H1 (cell line): ENCODE measurements around the gene RASGRP1. TPM values are rescaled to one million over a fixed set of nuclear protein-coding genes. Genes with fewer than 3 reads are reported as not detected.

ENCODE experiments used
- CTCF ChIA-PET: fragments of 300-600 bp; sonication (Branson Sonifier 250); formaldehyde crosslinking; loops from one replicate; lab custom pipeline; 2021; ENCODE audit not compliant: partially characterized antibody; lab: Charles Lee
- POLR2A ChIA-PET: fragments of 300-600 bp; sonication (Branson Sonifier 250); formaldehyde crosslinking; loops from one replicate; lab custom pipeline; 2021; ENCODE audit warnings: inconsistent platforms; ENCODE audit not compliant: partially characterized antibody; lab: Charles Lee
- DNase-seq, 2 experiments: peaks; one replicate each; pipeline versions ENCODE4 v3.0.0 to v3.0.0-alpha.2; 2010 to 2022; ENCODE audit warnings: low spot score in 2 of 2, low read depth in 1 of 2, mixed read lengths in 1 of 2
- FAIRE-seq: peaks from 2 replicates; lab custom pipeline; 2011; peaks lifted over from hg19 to GRCh38; lab: Jason Lieb, UNC
- H2AFZ ChIP-seq: 2 replicates; pipeline ENCODE4 v1.8.1; 2012; ENCODE audit warnings: low read length, inconsistent platforms
- H2AK5ac ChIP-seq: 2 replicates; pipeline ENCODE4 v1.6.1; 2013; ENCODE audit warnings: low read depth, low read length
- H2BK120ac ChIP-seq: replicated peaks from 2 replicates; pipeline ENCODE3; 2013; ENCODE audit warnings: low read depth, low read length, inconsistent platforms
- H2BK12ac ChIP-seq: 2 replicates; pipeline ENCODE4 v1.6.1; 2013; ENCODE audit warnings: low read depth, low read length
- H2BK15ac ChIP-seq: 2 replicates; pipeline ENCODE4 v1.6.1; 2013; ENCODE audit warnings: low read length
- H2BK20ac ChIP-seq: 2 replicates; pipeline ENCODE4 v1.6.1; 2013; ENCODE audit warnings: low read length
- H2BK5ac ChIP-seq: 2 replicates; pipeline ENCODE4 v1.6.1; 2013; ENCODE audit warnings: low read depth, low read length
- H3K14ac ChIP-seq: 2 replicates; pipeline ENCODE4 v1.6.1; 2013; ENCODE audit warnings: inconsistent platforms; ENCODE audit not compliant: insufficient read length
- H3K18ac ChIP-seq: 2 replicates; pipeline ENCODE4 v1.6.1; 2013; ENCODE audit warnings: low read length; ENCODE audit errors: extremely low read depth
- H3K23ac ChIP-seq: 2 replicates; pipeline ENCODE4 v1.6.1; 2013; ENCODE audit warnings: inconsistent platforms; ENCODE audit not compliant: insufficient read length
- H3K23me2 ChIP-seq: 2 replicates; pipeline ENCODE4 v1.6.1; 2013; ENCODE audit warnings: low read depth, low read length
- H3K27ac ChIP-seq: 2 replicates; pipeline ENCODE4 v1.6.1; 2011; ENCODE audit warnings: low read depth, low read length, inconsistent platforms
- H3K27me3 ChIP-seq, 4 experiments: replicated peaks in 1 of 4; 1 replicate in 1 of 4; 2 replicates in 3 of 4; pipeline versions ENCODE4 v1.6.1 to v1.8.1; 2011 to 2013; ENCODE audit warnings: low read length in 3 of 4, mild to moderate bottlenecking in 3 of 4, inconsistent platforms in 2 of 4, mixed read lengths in 2 of 4, moderate library complexity in 1 of 4; ENCODE audit not compliant: control insufficient read depth in 3 of 4, insufficient read depth in 3 of 4; ENCODE audit errors: extremely low read depth in 1 of 4
- H3K36me3 ChIP-seq, 4 experiments: 2 replicates each; pipeline versions ENCODE4 v1.6.1 to v1.8.1; 2011 to 2013; ENCODE audit warnings: mild to moderate bottlenecking in 4 of 4, low read length in 3 of 4, moderate library complexity in 2 of 4, control low read depth in 1 of 4, inconsistent platforms in 1 of 4; ENCODE audit not compliant: insufficient read depth in 4 of 4, control insufficient read depth in 2 of 4
- H3K4ac ChIP-seq: replicated peaks from 2 replicates; pipeline ENCODE3; 2013; ENCODE audit warnings: low read length, low read depth, mixed read lengths, inconsistent platforms; ENCODE audit not compliant: insufficient read length
- H3K4me1 ChIP-seq, 4 experiments: replicated peaks in 1 of 4; 1 replicate in 1 of 4; 2 replicates in 3 of 4; pipeline versions ENCODE4 v1.6.1 to v1.8.1; 2011 to 2013; ENCODE audit warnings: low read length in 3 of 4, inconsistent platforms in 2 of 4, mixed read lengths in 1 of 4; ENCODE audit not compliant: insufficient read depth in 4 of 4, control insufficient read depth in 3 of 4
- H3K4me2 ChIP-seq, 2 experiments: 2 replicates each; pipeline versions ENCODE4 v1.6.1 to v1.8.1; 2011 to 2013; ENCODE audit warnings: low read depth in 2 of 2, low read length in 2 of 2, control low read depth in 1 of 2, inconsistent platforms in 1 of 2, mild to moderate bottlenecking in 1 of 2; ENCODE audit not compliant: insufficient read depth in 1 of 2
- H3K4me3 ChIP-seq, 4 experiments: fragments of 200-600, 300-600 bp in 1 of 4; sonication (generic), shearing (Covaris generic), sonication (Bioruptor Twin) in 1 of 4; 2 replicates each; pipeline versions ENCODE4 v1.5.1 to v1.8.1; 2011 to 2016; ENCODE audit warnings: low read length in 4 of 4, low read depth in 3 of 4, control low read depth in 2 of 4, inconsistent platforms in 2 of 4, mild to moderate bottlenecking in 2 of 4, mixed read lengths in 1 of 4, moderate library complexity in 1 of 4; ENCODE audit not compliant: insufficient read depth in 2 of 4; ENCODE audit errors: extremely low read depth in 1 of 4
- H3K56ac ChIP-seq: replicated peaks from 2 replicates; pipeline ENCODE3; 2013; ENCODE audit warnings: low read depth, mild to moderate bottlenecking, mixed read lengths, low read length, inconsistent platforms; ENCODE audit not compliant: insufficient read length
- H3K79me1 ChIP-seq: 2 replicates; pipeline ENCODE4 v1.6.1; 2013; ENCODE audit warnings: low read depth, low read length, control low read depth
- H3K79me2 ChIP-seq, 2 experiments: 2 replicates each; pipeline versions ENCODE4 v1.6.1 to v1.8.1; 2012 to 2013; ENCODE audit warnings: low read length in 2 of 2, mild to moderate bottlenecking in 2 of 2, inconsistent platforms in 1 of 2; ENCODE audit not compliant: insufficient read depth in 2 of 2, control insufficient read depth in 1 of 2
- H3K9ac ChIP-seq, 4 experiments: replicated peaks in 1 of 4; 1 replicate in 1 of 4; 2 replicates in 3 of 4; pipeline versions ENCODE4 v1.6.1 to v1.8.1; 2011 to 2013; ENCODE audit warnings: low read depth in 3 of 4, low read length in 3 of 4, control low read depth in 2 of 4, mild to moderate bottlenecking in 2 of 4, moderate library complexity in 2 of 4, inconsistent platforms in 1 of 4; ENCODE audit errors: extremely low read depth in 1 of 4
- H3K9me3 ChIP-seq, 2 experiments: 2 replicates each; pipeline versions ENCODE4 v1.6.1 to v1.8.1; 2012 to 2013; ENCODE audit warnings: mild to moderate bottlenecking in 2 of 2, moderate library complexity in 2 of 2, control low read depth in 1 of 2, inconsistent platforms in 1 of 2, low read depth in 1 of 2, low read length in 1 of 2, mixed read lengths in 1 of 2; ENCODE audit not compliant: insufficient read depth in 2 of 2
- H4K20me1 ChIP-seq, 2 experiments: replicated peaks in 1 of 2; 2 replicates each; pipeline versions ENCODE3 to v1.8.1; 2011 to 2013; ENCODE audit warnings: inconsistent platforms in 2 of 2, low read length in 2 of 2, mild to moderate bottlenecking in 1 of 2; ENCODE audit not compliant: insufficient read depth in 2 of 2, control insufficient read depth in 1 of 2
- H4K5ac ChIP-seq: 2 replicates; pipeline ENCODE4 v1.6.1; 2013; ENCODE audit warnings: low read length, low read depth, mixed read lengths, inconsistent platforms; ENCODE audit not compliant: insufficient read length
- H4K8ac ChIP-seq: 2 replicates; pipeline ENCODE4 v1.8.0; 2013; ENCODE audit warnings: mild to moderate bottlenecking, moderate library complexity, low read length, inconsistent platforms; ENCODE audit not compliant: insufficient read depth; ENCODE audit errors: extremely low read depth
- H4K91ac ChIP-seq: replicated peaks from 2 replicates; pipeline ENCODE3; 2013; ENCODE audit warnings: low read length, mixed read lengths, inconsistent platforms; ENCODE audit not compliant: insufficient read length
- CBX8 ChIP-seq: fragments of 300-800, 300-1000 bp; sonication (generic); IDR thresholded peaks from 2 replicates; pipeline ENCODE4 v1.7.1; 2016; ENCODE audit warnings: low read depth, low read length, borderline replicate concordance
- RXRA ChIP-seq: IDR thresholded peaks from 2 replicates; pipeline ENCODE4 v1.6.1; 2011; ENCODE audit warnings: low read depth, mild to moderate bottlenecking, low read length, moderate library complexity; ENCODE audit not compliant: insufficient read depth
- WGBS, 2 experiments: shearing (Covaris generic) in 1 of 2; methylation state at CpG; one replicate each; pipeline versions ENCODE4 v1.1.6 to v1.1.7; 2013 to 2015; ENCODE audit warnings: low lambda C conversion rate in 2 of 2, mixed read lengths in 2 of 2, inconsistent platforms in 1 of 2, low coverage in 1 of 2, missing lambda C conversion rate in 1 of 2; ENCODE audit not compliant: insufficient replicate concordance in 2 of 2, insufficient coverage in 1 of 2, insufficient read length in 1 of 2; ENCODE audit errors: extremely low coverage in 1 of 2, missing lambda C conversion rate in 1 of 2; 5-methylcytosine and 5-hydroxymethylcytosine counted together
- polyA plus RNA-seq, 7 experiments: library from polyadenylated mRNA; depleted of rRNA in 3 of 7; stranded (reverse) in 5 of 7; unstranded in 2 of 7; fragments of >200 nt in 5 of 7; fragments of 200-250 nt in 2 of 7; gene quantifications; 1 replicate in 5 of 7; 2 replicates in 1 of 7; 4 replicates in 1 of 7; pipeline versions ENCODE4 v1.2.1 to v1.2.3, GENCODE V29; 2011 to 2013; ENCODE audit warnings: missing spikeins in 2 of 7, mixed read lengths in 2 of 7
- total RNA-seq: library from RNA; stranded (reverse); fragmentation: NEBNext Ultra II Directional; extraction: Animal tissue kit (Norgen Biotek cat#: 25700); gene quantifications from 2 replicates; pipeline ENCODE4 v1.2.1, GENCODE V29; 2021

RASGRP1 gene
- total and polyA plus RNA-seq, 2 of the 8 experiments (the other 6 are each of a cell fraction or from before 2014, with no cell fraction given): 1.1 to 2.1 TPM

- H3K9me3 ChIP-seq: no peaks in the 10 kb centered on the region
- H2BK15ac ChIP-seq: no peak overlapping the region
- no peak overlapping the region for H3K27ac ChIP-seq
- no peaks in the 10 kb centered on the region for H3K27me3 ChIP-seq
- H3K79me1 ChIP-seq: no peaks in the 10 kb centered on the region
- no peak overlapping the region for H2AK5ac ChIP-seq
- H3K9ac ChIP-seq: no peak overlapping the region
- TF ChIP-seq RXRA: no peak
- TF ChIP-seq CBX8: no peak
- DNase-seq (no peak), FAIRE-seq (no peak)
- no peaks in the 10 kb centered on the region for H3K79me2 ChIP-seq
- H2BK12ac ChIP-seq: no peak overlapping the region
- H2BK5ac ChIP-seq: no peak overlapping the region
- H3K23me2 ChIP-seq: no peaks in the 10 kb centered on the region
- no peak overlapping the region for H3K4me2 ChIP-seq
- H4K91ac ChIP-seq: no peak overlapping the region
- no peak overlapping the region for H2BK20ac ChIP-seq
- no peak overlapping the region for H3K4ac ChIP-seq
- H3K56ac ChIP-seq: no peak overlapping the region
- H4K20me1 ChIP-seq: no peaks in the 10 kb centered on the region
- no peak overlapping the region for H4K8ac ChIP-seq
- WGBS, 2 experiments: 91% methylated on average over 8 of the region's 8 CpGs; no CpG with 5 or more reads in 1 of the 2 experiments
- H2AFZ ChIP-seq: no peak overlapping the region
- H3K36me3 ChIP-seq: no peaks in the 10 kb centered on the region
- H3K23ac ChIP-seq: no peak overlapping the region
- H2BK120ac ChIP-seq: no peak overlapping the region
- H3K4me3 ChIP-seq: no peak overlapping the region
- H3K18ac ChIP-seq: no peak overlapping the region
- H4K5ac ChIP-seq: no peak overlapping the region
- ChIA-PET POLR2A (interaction anchor here (1.0 kb wide), 1 partner anchor 81 kb away, joined by 3 read pairs; the partner anchor contains the start of gene FAM98B), CTCF (interaction anchor here (0.7 to 3.6 kb wide), 5 partner anchors 28 to 155 kb away, joined by 3 to 18 read pairs (median 3); partner anchors contain the start of gene RASGRP1)
- no peak overlapping the region for H3K14ac ChIP-seq
- peaks cover 0 to 3% (median 0%) of the 10 kb centered on the region in 4 experiments; a peak in 1 of 7 replicates for H3K4me1 ChIP-seq
Observed at GRCh38 chr15:38535491-38536200, 29.0 kb downstream of the RASGRP1 start.
